A549 treated with ZK216348 at 1 μM for 4 hours (cell line): Measurements from ENCODE around the gene ICE1. TPM values are rescaled to one million over a fixed set of nuclear protein-coding genes. Genes with fewer than 3 reads are reported as not detected.

Experiments used
- total RNA-seq: library from RNA; stranded (reverse); fragments of 200-300 nt; extraction: Qiagen RNA extraction; gene quantifications from 5 replicates; pipeline ENCODE4 v1.2.3, GENCODE V29; 2022; ENCODE audit warnings: low read depth

The ICE1 gene, protein sequence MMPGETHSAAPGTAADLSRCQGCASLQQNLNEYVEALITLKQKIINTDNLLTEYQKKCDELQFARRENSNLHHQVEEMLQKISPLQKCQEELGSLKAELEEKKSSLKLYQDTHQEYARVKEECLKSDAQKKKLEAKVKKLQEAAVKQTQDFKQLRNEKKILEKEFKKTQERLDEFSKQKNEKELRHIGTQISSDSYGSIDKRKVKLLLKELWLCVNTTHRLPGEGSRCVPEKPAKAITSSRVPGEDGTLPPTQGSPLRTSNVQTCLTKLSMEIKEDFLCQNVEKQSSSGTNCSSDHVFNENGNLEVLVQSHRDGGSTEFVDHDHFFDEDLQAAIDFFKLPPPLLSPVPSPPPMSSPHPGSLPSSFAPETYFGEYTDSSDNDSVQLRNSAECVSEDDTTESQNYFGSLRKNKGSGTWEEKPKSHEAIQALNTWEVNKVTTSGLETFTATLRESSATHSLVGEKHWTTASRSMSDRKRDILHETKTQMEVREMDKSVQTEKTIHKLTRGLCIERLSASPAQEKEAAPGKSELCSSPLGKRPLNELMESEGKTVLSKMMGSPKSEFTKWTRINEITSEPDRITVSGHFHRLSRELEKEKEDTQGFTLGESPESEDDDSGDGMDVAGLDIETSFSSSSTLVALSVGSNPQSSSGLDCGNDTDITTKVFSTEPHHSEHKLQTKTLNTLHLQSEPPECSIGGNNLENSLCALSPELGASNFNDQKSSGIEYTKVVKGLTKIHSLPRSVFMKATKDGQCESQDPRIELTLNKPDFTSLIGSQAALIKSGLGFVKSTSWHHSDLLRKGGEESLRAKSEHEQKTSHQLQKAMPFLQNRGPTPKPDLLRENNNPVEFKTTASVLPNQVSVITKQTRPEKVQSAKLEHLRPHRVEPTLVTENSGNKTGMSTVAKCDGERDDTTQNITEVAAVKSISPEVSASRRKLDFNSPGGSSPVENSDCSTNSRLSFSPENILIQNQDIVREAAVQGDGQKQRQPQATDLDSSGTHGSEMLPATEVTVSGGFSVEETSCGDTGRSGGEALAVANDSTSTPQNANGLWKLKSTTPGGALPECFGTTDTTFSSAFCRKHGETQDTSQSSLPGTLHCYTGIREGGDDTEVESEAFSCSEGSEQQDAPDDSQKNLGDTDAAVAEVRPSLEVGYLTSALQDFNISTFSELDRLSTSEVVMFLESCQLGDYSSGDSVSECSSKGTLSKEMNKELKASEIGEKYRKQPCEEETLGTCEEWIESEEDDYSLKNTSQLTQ (N-terminal part only)
- 17.0 to 27.0 TPM (median 24.4 TPM) in 5 replicates for total RNA-seq

DNA sequence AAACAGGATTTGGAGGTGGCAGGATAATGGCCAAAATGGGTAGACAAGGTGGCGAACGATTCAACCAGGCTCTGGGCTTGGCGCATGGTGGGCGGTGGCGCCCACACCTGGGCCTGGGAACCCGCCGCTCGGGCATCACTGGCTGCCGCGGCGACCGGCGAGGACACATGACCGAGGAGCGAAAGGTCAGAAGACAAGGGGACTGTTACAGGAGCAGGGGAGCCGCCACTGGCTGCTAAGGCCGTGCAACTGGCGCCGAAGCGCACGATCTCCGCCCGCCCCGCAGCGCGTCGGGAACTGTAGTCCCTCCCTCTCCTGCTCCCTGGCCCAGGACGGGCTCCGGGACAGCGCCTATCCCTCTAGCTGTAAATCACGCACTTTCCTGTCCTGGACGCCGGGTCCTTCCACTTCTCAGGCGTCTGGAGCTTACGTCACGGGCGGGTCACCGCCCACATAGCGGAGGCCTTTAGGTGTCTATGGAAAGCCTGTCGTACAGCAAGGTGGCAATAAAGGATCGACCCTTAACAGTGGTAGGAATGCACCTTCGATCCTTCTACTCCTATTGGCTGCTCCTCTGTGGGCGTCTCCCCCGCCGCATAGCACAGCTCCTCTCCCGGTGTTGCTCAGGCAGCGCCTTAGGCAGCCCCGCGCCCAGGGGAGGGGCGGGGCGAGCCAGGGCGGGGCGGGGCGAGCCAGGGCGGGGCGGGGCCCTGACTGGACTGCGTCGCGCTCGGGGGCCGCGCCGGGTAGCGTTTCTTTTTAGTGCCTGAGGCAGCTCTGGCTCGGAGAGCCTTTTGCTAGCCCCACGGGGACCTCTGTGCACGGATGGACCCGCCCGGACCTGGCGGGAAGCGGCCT, at the start of gene ICE1:
Gene ICE1, plus strand, starts transcription at position 717 of the 858 bp plus-strand sequence. CDS start 239 bp downstream, outside the sequence.

